Keratinocyte (primary cell): ENCODE measurements around the gene AFM. TPM values are rescaled to one million over a fixed set of nuclear protein-coding genes. Genes with fewer than 3 reads are reported as not detected.

ENCODE experiments used
- DNase-seq: peaks from one replicate; pipeline ENCODE4 v3.0.0-alpha.2; 2011; ENCODE audit warnings: low read depth, missing footprints, low spot score
- FAIRE-seq: peaks from 2 replicates; lab custom pipeline; 2011; peaks lifted over from hg19 to GRCh38; lab: Jason Lieb, UNC
- H2AFZ ChIP-seq: 2 replicates; pipeline ENCODE4 v1.6.0; 2012; ENCODE audit warnings: low read length, control low read depth, inconsistent platforms; ENCODE audit not compliant: control insufficient read depth
- H3K27ac ChIP-seq: 2 replicates; pipeline ENCODE4 v1.5.1; 2011; ENCODE audit warnings: low read length; ENCODE audit not compliant: control insufficient read depth, insufficient read depth
- H3K27me3 ChIP-seq: 3 replicates; pipeline ENCODE4 v1.6.0; 2011; ENCODE audit warnings: low read length; ENCODE audit not compliant: control insufficient read depth, insufficient read depth; ENCODE audit errors: extremely low read depth
- H3K36me3 ChIP-seq, 2 experiments: 2 replicates in 1 of 2; 3 replicates in 1 of 2; pipeline ENCODE4 v1.5.1; 2011; ENCODE audit warnings: low read length in 2 of 2, mild to moderate bottlenecking in 1 of 2; ENCODE audit not compliant: control insufficient read depth in 2 of 2, insufficient read depth in 2 of 2; ENCODE audit errors: extremely low read depth in 1 of 2
- H3K4me1 ChIP-seq: 3 replicates; pipeline ENCODE4 v1.5.1; 2011; ENCODE audit warnings: low read length; ENCODE audit not compliant: control insufficient read depth, insufficient read depth; ENCODE audit errors: extremely low read depth
- H3K4me2 ChIP-seq: 3 replicates; pipeline ENCODE4 v1.6.0; 2011; ENCODE audit warnings: low read depth, low read length; ENCODE audit not compliant: control insufficient read depth, insufficient read depth; ENCODE audit errors: extremely low read depth
- H3K4me3 ChIP-seq, 3 experiments: fragments of 200-600 bp in 1 of 3; sonication (generic) in 1 of 3; 2 replicates in 2 of 3; 3 replicates in 1 of 3; pipeline ENCODE4 v1.5.1; 2011 to 2016; ENCODE audit warnings: low read length in 3 of 3, mild to moderate bottlenecking in 3 of 3, control low read depth in 2 of 3, inconsistent platforms in 1 of 3, low read depth in 1 of 3, mixed read lengths in 1 of 3, mixed run types in 1 of 3, moderate library complexity in 1 of 3; ENCODE audit not compliant: control insufficient read depth in 2 of 3, insufficient read depth in 2 of 3; ENCODE audit errors: extremely low read depth in 1 of 3
- H3K79me2 ChIP-seq: 2 replicates; pipeline ENCODE4 v1.6.0; 2012; ENCODE audit warnings: low read length; ENCODE audit not compliant: control insufficient read depth, insufficient read depth
- H3K9ac ChIP-seq: 3 replicates; pipeline ENCODE4 v1.6.0; 2011; ENCODE audit warnings: low read length; ENCODE audit not compliant: control insufficient read depth, insufficient read depth; ENCODE audit errors: extremely low read depth
- H3K9me1 ChIP-seq: 3 replicates; pipeline ENCODE4 v1.6.0; 2011; ENCODE audit warnings: low read length; ENCODE audit not compliant: control insufficient read depth, insufficient read depth; ENCODE audit errors: extremely low read depth
- H3K9me3 ChIP-seq: 2 replicates; pipeline ENCODE4 v1.5.1; 2012; ENCODE audit warnings: low read depth, low read length; ENCODE audit not compliant: control insufficient read depth
- H4K20me1 ChIP-seq: 3 replicates; pipeline ENCODE4 v1.6.0; 2011; ENCODE audit warnings: low read length; ENCODE audit not compliant: control insufficient read depth, insufficient read depth; ENCODE audit errors: extremely low read depth
- CTCF ChIP-seq, 3 experiments: IDR thresholded peaks in 1 of 3; conservative IDR thresholded peaks in 1 of 3; optimal IDR thresholded peaks in 1 of 3; 2 replicates in 2 of 3; 3 replicates in 1 of 3; pipeline versions ENCODE3 to v1.5.1; 2011; ENCODE audit warnings: low read length in 3 of 3, mild to moderate bottlenecking in 3 of 3, moderate library complexity in 2 of 3, control low read depth in 1 of 3, inconsistent platforms in 1 of 3; ENCODE audit not compliant: insufficient read depth in 2 of 3; ENCODE audit errors: extremely low read depth in 1 of 3
- EZH2 ChIP-seq: IDR thresholded peaks from one replicate; pipeline ENCODE4 v1.6.1; 2012; ENCODE audit warnings: inconsistent platforms, mild to moderate bottlenecking, low read length, moderate library complexity
- dilution Hi-C: fragments of 300-500 bp; cut with MboI; formaldehyde crosslinking; loops from one replicate; pipeline ENCODE4 v1.7.0; 2020; ENCODE audit warnings: low sequenced_read_pairs; ENCODE audit not compliant: extremely low pct_ligation_motif_present
- polyA plus RNA-seq, 5 experiments: library from polyadenylated mRNA; depleted of rRNA in 3 of 5; stranded (reverse) in 3 of 5; stranded (forward) in 1 of 5; unstranded in 1 of 5; fragments of >200 nt; gene quantifications; 1 replicate in 1 of 5; 2 replicates in 3 of 5; 3 replicates in 1 of 5; pipeline versions ENCODE4 v1.2.1 to v1.2.3, GENCODE V29; 2011 to 2012; ENCODE audit warnings: missing spikeins in 2 of 5, low read depth in 1 of 5, low replicate concordance in 1 of 5

Gene AFM
- polyA plus RNA-seq, 1 donor (not counting 4 experiments of a cell fraction or from before 2014, with no cell fraction given): not detected

GRCh38 chr4:73432169-73433000 is 49.2 kb upstream of the AFM start:
- H3K4me2 ChIP-seq: no peak overlapping the region
- FAIRE-seq: no peak

GRCh38 chr4:73433140-73433539 is 48.4 kb upstream of the AFM start:
- Histone ChIP-seq H3K27me3 (no peaks in the 10 kb centered on the region), H3K9me1 (no peaks in the 10 kb centered on the region)
- TF ChIP-seq EZH2 (no peak), CTCF (optimal IDR thresholded peaks at IDR 0.05 in 1 of 3, IDR thresholded peaks at IDR 0.05 in 1 of 3, conservative IDR thresholded peaks at IDR 0.05 in 1 of 3; ENCODE audit: extremely low read depth in 1 of 3, insufficient read depth in 2 of 3, low read length in 3 of 3) (no peak)

More at GRCh38 chr4:73432169-73433000, 49.2 kb upstream of the AFM start:
- no peak overlapping the region for H2AFZ ChIP-seq
- no peaks in the 10 kb centered on the region for H3K9me3 ChIP-seq
- H3K9me1 ChIP-seq: no peaks in the 10 kb centered on the region
- no peaks in the 10 kb centered on the region for H4K20me1 ChIP-seq
- no peak overlapping the region for H3K27ac ChIP-seq
- H3K27me3 ChIP-seq: no peaks in the 10 kb centered on the region
- no peaks in the 10 kb centered on the region for H3K4me1 ChIP-seq
- dilution Hi-C loops: no loop called here
- H3K4me3 ChIP-seq: no peak overlapping the region
- no peak for TF ChIP-seq CTCF (optimal IDR thresholded peaks at IDR 0.05 in 1 of 3, IDR thresholded peaks at IDR 0.05 in 1 of 3, conservative IDR thresholded peaks at IDR 0.05 in 1 of 3; ENCODE audit: extremely low read depth in 1 of 3, insufficient read depth in 2 of 3, low read length in 3 of 3)
- TF ChIP-seq EZH2: no peak
- H3K36me3 ChIP-seq: no peaks in the 10 kb centered on the region
- DNase-seq: no peak
- no peaks in the 10 kb centered on the region for H3K79me2 ChIP-seq
- H3K9ac ChIP-seq: no peak overlapping the region

More at GRCh38 chr4:73433140-73433539, 48.4 kb upstream of the AFM start:
- FAIRE-seq (no peak), DNase-seq (no peak)
- Histone ChIP-seq H3K4me3 (no peak overlapping the region), H4K20me1 (no peaks in the 10 kb centered on the region), H3K4me2 (no peak overlapping the region), H3K36me3 (no peaks in the 10 kb centered on the region), H3K4me1 (no peaks in the 10 kb centered on the region), H3K27ac (no peak overlapping the region), H2AFZ (no peak overlapping the region), H3K9ac (no peak overlapping the region), H3K79me2 (no peaks in the 10 kb centered on the region), H3K9me3 (no peaks in the 10 kb centered on the region)
- dilution Hi-C loops: no loop called here
